C4-2B (cell line): ENCODE data around the gene CSRP1.
A peak's percentile ranks its signal among the peaks of the same experiment; 100 is the strongest.

Experiments used
- H3K27ac ChIP-seq: fragments of 450-650 bp; 2 replicates; pipeline ENCODE4 v1.5.1; 2017
- CTCF ChIP-seq: fragments of 450-650 bp; conservative IDR thresholded peaks from 2 replicates; pipeline ENCODE4 v1.5.1; 2017; ENCODE audit warnings: mild to moderate bottlenecking
- ZFX ChIP-seq: fragments of 450-650 bp; IDR thresholded peaks from 2 replicates; pipeline ENCODE4 v1.6.1; 2017

CSRP1 gene

DNA sequence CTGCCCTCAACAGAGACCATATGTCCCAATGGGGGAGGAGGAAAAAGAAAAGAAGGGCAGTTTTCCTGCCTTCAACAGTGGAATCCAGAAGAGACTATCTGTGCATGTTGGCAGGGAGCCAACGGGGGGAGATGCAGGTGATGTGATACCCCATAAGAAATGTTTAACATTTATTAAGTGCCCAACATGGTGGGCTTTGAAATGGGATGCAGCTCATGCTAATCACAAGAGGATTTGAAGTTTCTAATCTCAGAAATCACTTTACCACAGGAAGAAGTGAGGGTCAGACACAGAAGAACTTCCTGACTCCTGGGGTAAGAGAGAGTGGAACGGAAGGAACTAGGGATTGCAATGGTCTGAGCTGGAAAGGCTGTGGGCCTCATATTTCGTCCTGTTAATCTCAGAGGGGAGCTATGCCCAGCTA lies 16.2 kb downstream of the CSRP1 start:
- TF ChIP-seq ZFX (no peak), CTCF (no peak)
- no peak overlapping the region for H3K27ac ChIP-seq

DNA sequence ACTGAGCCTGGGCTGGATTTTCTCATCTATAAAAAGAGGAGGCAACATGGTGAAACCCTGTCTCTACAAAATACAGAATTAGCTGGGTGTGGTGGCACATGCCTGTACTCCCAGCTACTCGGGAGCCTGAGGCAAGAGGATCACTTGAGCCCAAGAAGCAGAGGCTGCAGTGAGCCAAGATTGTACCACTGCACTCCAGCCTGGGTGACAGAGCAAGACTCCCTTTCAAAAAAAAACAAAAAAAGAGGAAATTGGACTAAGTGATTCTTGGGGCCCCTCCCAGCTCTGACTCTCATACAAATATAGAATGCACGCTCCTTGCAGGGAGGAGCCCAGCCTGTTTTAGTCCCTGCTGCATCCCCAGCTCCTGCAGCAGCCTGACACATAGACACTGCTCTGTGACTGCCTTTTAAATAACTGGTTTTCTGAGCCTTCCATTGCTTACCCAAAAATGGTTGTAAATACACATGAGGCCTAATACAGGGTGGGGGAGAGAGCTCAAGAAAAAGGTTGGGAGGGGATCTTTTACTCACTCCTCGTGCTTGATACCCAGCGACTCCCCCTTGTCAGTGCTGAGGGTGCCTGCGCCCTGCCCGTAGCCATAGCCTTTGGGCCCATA lies 17.2 kb downstream of the CSRP1 start:
- TF ChIP-seq CTCF (no peak), ZFX (no peak)

GRCh38 chr1:201488830-201489589 lies 17.9 kb downstream of the CSRP1 start:
- TF ChIP-seq ZFX (no peak), CTCF (no peak)
- H3K27ac ChIP-seq: no peak overlapping the region

More for the DNA sequence above, 17.2 kb downstream of the CSRP1 start:
- no peak overlapping the region for H3K27ac ChIP-seq

- TF ChIP-seq ZFX (no peak), CTCF (no peak)
- no peak overlapping the region for H3K27ac ChIP-seq
These were observed 19.2 kb downstream of the CSRP1 start for GRCh38 chr1:201487742-201488141.

GRCh38 chr1:201486187-201486586 lies 20.7 kb downstream of the CSRP1 start:
- TF ChIP-seq CTCF (no peak), ZFX (no peak)
- H3K27ac ChIP-seq: no peak overlapping the region

DNA sequence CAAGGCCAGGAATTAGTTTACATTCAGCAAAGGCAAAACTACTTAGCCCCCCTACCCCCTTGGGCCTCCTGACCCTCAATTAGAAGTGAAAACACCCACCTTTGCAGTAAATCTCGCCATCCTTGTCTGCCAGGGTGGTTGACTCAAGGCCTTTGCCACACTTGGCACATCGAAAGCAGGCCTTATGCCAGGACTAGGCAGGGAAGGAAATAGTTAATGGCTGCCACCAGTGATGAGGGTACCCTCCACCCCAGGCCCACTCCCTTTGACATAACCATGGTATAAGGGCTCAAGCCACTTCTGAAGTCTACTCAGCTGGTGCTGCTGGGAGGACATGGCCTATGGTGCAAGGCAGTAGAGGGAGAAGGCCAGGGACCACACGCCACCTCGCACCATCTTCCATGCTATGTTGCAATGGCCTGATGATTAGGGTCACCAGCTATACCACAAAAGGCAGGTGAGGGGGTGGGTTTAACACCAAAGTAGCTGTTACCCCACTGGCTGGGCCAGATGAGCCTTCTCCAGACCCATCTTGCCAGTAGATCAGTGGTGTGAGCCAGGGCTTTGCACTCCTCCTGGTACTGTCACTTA lies 21.6 kb downstream of the CSRP1 start:
- H3K27ac ChIP-seq: no peak overlapping the region
- no peak for TF ChIP-seq CTCF
- TF ChIP-seq ZFX: no peak

DNA sequence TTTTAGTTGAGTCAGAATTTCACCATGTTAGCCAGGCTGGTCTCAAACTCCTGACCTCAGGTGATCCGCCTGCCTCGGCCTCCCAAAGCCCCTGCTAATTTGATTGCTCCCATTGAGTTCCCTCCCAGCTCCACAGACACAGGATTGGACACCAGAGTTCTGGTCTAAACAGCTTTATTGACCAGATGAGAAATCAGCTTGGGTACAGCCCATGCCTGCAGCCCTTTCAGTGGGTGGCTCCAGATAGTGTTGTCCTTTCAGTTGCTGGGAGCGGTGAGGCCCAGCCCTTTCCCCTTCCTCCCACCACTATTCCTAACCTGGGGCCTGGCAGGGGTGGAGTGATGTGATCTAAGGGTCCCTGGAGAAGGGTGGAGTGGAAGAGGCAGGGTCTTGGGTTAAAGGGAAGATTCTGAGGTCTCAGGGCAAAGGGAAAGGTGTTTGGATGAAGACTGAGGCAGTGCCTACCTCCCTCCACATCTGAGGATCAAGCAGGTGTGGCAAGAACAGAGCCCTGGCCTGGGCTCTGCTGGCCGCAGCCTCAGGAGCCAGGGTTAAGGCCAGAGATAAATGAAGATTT lies 23.5 kb downstream of the CSRP1 start:
- TF ChIP-seq ZFX: no peak
- no peak for TF ChIP-seq CTCF

More for the DNA sequence above, 23.5 kb downstream of the CSRP1 start:
- peak overlapping the region; percentile 0; the same call in 1 of the 2 replicates for H3K27ac ChIP-seq
